ENCODE data around the gene ZNF774. TPM values are rescaled to one million over a fixed set of nuclear protein-coding genes. Genes with fewer than 3 reads are reported as not detected.

ZNF774 gene
- total and polyA plus RNA-seq, 2 of the 13 experiments (the other 11 are each of a cell fraction or from before 2014, with no cell fraction given): 0.59 to 1.4 TPM

GRCh38 chr15:90365414-90366055, 13.5 kb downstream of the ZNF774 start (continued):
- TF ChIP-seq ZNF318 (CRISPR knock-in tag; IDR thresholded peaks at IDR 0.05): no peak
- TF ChIP-seq, protein P1, sequence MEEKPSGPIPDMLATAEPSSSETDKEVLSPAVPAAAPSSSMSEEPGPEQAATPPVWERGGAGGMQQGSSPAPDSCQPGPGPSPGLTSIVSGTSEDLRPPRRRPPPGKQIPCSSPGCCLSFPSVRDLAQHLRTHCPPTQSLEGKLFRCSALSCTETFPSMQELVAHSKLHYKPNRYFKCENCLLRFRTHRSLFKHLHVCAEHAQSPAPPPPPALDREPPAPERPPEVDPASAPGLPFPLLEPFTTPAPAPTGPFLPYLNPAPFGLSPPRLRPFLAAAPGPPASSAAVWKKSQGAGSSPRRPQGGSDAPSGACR (CRISPR knock-in tag; IDR thresholded peaks at IDR 0.05): no peak
- TF ChIP-seq ZNF12 (CRISPR knock-in tag; IDR thresholded peaks at IDR 0.05): no peak
- no peak for TF ChIP-seq ZNF329 (CRISPR knock-in tag; IDR thresholded peaks at IDR 0.05; ENCODE audit: low read depth)
- no peak for TF ChIP-seq RELA (CRISPR knock-in tag; IDR thresholded peaks at IDR 0.05)
- no peak for TF ChIP-seq SRSF4 (IDR thresholded peaks at IDR 0.05; ENCODE audit: low read depth, low read length, poor library complexity, severe bottlenecking)
- TF ChIP-seq ZNF292 (CRISPR knock-in tag; IDR thresholded peaks at IDR 0.05; ENCODE audit: borderline replicate concordance, low read depth): no peak
- TF ChIP-seq GPN1 (CRISPR knock-in tag; IDR thresholded peaks at IDR 0.05; ENCODE audit: borderline replicate concordance): no peak
- TF ChIP-seq, protein P2, sequence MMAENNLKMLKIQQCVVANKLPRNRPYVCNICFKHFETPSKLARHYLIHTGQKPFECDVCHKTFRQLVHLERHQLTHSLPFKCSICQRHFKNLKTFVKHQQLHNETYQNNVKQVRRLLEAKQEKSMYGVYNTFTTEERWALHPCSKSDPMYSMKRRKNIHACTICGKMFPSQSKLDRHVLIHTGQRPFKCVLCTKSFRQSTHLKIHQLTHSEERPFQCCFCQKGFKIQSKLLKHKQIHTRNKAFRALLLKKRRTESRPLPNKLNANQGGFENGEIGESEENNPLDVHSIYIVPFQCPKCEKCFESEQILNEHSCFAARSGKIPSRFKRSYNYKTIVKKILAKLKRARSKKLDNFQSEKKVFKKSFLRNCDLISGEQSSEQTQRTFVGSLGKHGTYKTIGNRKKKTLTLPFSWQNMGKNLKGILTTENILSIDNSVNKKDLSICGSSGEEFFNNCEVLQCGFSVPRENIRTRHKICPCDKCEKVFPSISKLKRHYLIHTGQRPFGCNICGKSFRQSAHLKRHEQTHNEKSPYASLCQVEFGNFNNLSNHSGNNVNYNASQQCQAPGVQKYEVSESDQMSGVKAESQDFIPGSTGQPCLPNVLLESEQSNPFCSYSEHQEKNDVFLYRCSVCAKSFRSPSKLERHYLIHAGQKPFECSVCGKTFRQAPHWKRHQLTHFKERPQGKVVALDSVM (CRISPR knock-in tag; IDR thresholded peaks at IDR 0.05): no peak
- TF ChIP-seq, protein P3, sequence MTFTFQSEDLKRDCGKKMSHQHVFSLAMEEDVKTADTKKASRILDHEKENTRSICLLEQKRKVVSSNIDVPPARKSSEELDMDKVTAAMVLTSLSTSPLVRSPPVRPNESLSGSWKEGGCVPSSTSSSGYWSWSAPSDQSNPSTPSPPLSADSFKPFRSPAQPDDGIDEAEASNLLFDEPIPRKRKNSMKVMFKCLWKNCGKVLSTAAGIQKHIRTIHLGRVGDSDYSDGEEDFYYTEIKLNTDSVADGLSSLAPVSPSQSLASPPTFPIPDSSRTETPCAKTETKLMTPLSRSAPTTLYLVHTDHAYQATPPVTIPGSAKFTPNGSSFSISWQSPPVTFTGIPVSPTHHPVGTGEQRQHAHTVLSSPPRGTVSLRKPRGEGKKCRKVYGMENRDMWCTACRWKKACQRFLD (CRISPR knock-in tag; IDR thresholded peaks at IDR 0.05; ENCODE audit: borderline replicate concordance): no peak
- no peak for TF ChIP-seq NONO (IDR thresholded peaks at IDR 0.05)
- no peak for TF ChIP-seq NONO (CRISPR knock-in tag; conservative IDR thresholded peaks at IDR 0.05)
- TF ChIP-seq ZMYM4 (CRISPR knock-in tag; IDR thresholded peaks at IDR 0.05): no peak
- no peak for TF ChIP-seq HNF4A (CRISPR knock-in tag; IDR thresholded peaks at IDR 0.05)
- no peak for TF ChIP-seq NFE2 (CRISPR knock-in tag; IDR thresholded peaks at IDR 0.05)
- TF ChIP-seq ZC3H13 (CRISPR knock-in tag; IDR thresholded peaks at IDR 0.05): no peak
